ENCODE results near the gene HNF1A. TPM values are rescaled to one million over a fixed set of nuclear protein-coding genes. Genes with fewer than 3 reads are reported as not detected.

The HNF1A gene
- total and polyA plus RNA-seq, 10 of the 15 experiments (the other 5 are each of a cell fraction or from before 2014, with no cell fraction given), result 0.10 TPM; not detected in 9

- Histone ChIP-seq H3K9me3 (replicated peaks; ENCODE audit: control insufficient read depth, insufficient read depth, low read length) (no peaks in the 10 kb centered on the region), H3K27ac (ENCODE audit: control insufficient read depth, insufficient read depth) (no peak overlapping the region), H3K27me3 (replicated peaks in 1 of 2; ENCODE audit: control insufficient read depth in 2 of 2, insufficient read depth in 2 of 2, low read length in 1 of 2) (no peaks in the 10 kb centered on the region), H4K20me1 (ENCODE audit: control insufficient read depth, insufficient read depth) (no peaks in the 10 kb centered on the region), H3K9ac (ENCODE audit: control insufficient read depth, insufficient read depth, low read length) (no peak overlapping the region), H3K4me2 (ENCODE audit: control insufficient read depth, insufficient read depth) (no peak overlapping the region), H3K4me1 (ENCODE audit: control insufficient read depth, insufficient read depth, low read length) (no peaks in the 10 kb centered on the region), H3K4me3 (no peak overlapping the region), H2AFZ (ENCODE audit: control insufficient read depth, low read depth, low read length) (no peak overlapping the region), H3K36me3 (ENCODE audit: control insufficient read depth in 2 of 2, insufficient read depth in 2 of 2, low read length in 1 of 2) (peaks cover 4 to 10% of the 10 kb centered on the region in 2 experiments), H3K79me2 (ENCODE audit: control insufficient read depth, insufficient read depth, low read length) (no peaks in the 10 kb centered on the region)
- FAIRE-seq (no peak), DNase-seq (ENCODE audit: low read depth, low spot score) (no peak), ATAC-seq (no peak)
- no TSS peak for BruUV-seq (replicated peaks)
- ChIA-PET RAD21 (ENCODE audit: unreplicated experiment) (no interaction called here), POLR2A (no interaction called here), CTCF (no interaction called here), SMC1A (ENCODE audit: uncharacterized antibody, unreplicated experiment) (no interaction called here)
- in situ Hi-C loops (cut with MboI) (no loop called here), intact Hi-C loops (cut with micrococcal nuclease; ENCODE audit: unreplicated experiment) (no loop called here)
- 80% methylated on average over 11 of the region's 11 CpGs for WGBS (ENCODE audit: insufficient coverage, insufficient replicate concordance, low lambda C conversion rate, missing lambda C conversion rate)
- TF ChIP-seq IKZF1 (conservative IDR thresholded peaks at IDR 0.05) (no peak), NFYA (IDR thresholded peaks at IDR 0.05; ENCODE audit: borderline replicate concordance, low read depth, low read length) (no peak), ZNF274 (IDR thresholded peaks at IDR 0.05; ENCODE audit: insufficient read depth, insufficient read length) (no peak), ZNF592 (IDR thresholded peaks at IDR 0.05) (no peak), PAX5 (IDR thresholded peaks at IDR 0.05; ENCODE audit: borderline replicate concordance, low read depth, low read length) (no peak), JUND (IDR thresholded peaks at IDR 0.05; ENCODE audit: low read depth, low read length) (no peak), IRF3 (IDR thresholded peaks at IDR 0.05) (no peak), CREM (IDR thresholded peaks at IDR 0.05; ENCODE audit: low read depth) (no peak), BRCA1 (IDR thresholded peaks at IDR 0.05; ENCODE audit: low read depth, low read length) (no peak), SMAD1 (IDR thresholded peaks at IDR 0.05; ENCODE audit: low read depth, partially characterized antibody) (no peak), CHD4 (IDR thresholded peaks at IDR 0.05) (no peak), ESRRA (IDR thresholded peaks at IDR 0.05; ENCODE audit: low read length) (no peak), MTA2 (IDR thresholded peaks at IDR 0.05; ENCODE audit: low read depth) (no peak)
These were observed 22.2 kb downstream of the HNF1A start for GRCh38 chr12:121000530-121000929.

Measured in GM12878 (cell line).